Right renal cortex interstitium (tissue), 3 donors: ENCODE data around the gene KRT78. TPM values are rescaled to one million over a fixed set of nuclear protein-coding genes. Genes with fewer than 3 reads are reported as not detected.
"Not testable (repeated sequence)": the region's sequence is repeated elsewhere in the genome, so short reads cannot be mapped to it uniquely, and the experiment has no call there.

Experiments used
- DNase-seq, 3 donors: peaks; one replicate each; pipeline ENCODE4 v3.0.0-alpha.2; 2013; ENCODE audit warnings: low read depth in 3 of 3, low spot score in 2 of 3
- polyA plus RNA-seq, 3 donors: library from polyadenylated mRNA; unstranded; fragments of 120-200 nt; gene quantifications; one replicate each; pipeline ENCODE4 v1.2.1, GENCODE V29; 2013; ENCODE audit not compliant: insufficient read length in 3 of 3

The KRT78 gene
- polyA plus RNA-seq, 3 donors = not detected

DNA sequence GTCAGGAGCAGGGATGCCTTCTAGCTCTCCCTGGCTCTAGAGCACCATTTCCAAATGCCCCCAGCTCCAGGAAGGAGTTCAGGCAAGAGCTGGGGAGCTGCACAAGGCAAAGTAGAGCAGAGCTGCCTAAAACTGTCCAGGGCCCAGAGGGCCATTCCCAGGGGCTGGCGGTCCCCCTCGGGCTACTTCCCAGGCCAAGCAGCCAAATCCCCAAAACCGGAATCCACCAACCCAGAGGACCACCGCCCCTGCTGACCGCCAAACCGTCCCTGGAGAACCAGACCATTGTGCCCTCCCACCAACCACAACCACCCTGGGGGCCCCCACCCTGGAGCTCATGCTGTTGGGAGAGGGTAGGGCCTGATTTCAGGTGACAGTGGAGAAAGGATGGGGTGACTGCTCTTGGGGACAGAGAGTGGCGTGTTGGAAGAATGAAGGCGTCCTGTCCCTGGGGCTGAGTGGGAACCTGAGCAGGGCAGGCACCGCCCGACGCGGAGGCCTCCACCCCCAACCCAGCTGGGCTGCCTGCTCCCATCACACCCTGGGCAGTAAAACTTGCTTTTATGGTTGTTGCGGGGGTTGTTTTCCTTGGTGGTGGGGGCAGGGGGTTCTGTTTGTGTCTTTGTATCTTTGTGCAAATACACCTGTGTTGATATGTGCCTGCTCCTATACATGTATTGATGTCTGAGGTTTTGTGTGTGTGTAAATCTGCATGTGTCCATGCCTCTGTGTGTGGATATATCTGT is 24.0 kb upstream of the KRT78 start:
- DNase-seq = no peak

- DNase-seq = no peak
Observed at GRCh38 chr12:52871291-52872039, 22.7 kb upstream of the KRT78 start.

DNA sequence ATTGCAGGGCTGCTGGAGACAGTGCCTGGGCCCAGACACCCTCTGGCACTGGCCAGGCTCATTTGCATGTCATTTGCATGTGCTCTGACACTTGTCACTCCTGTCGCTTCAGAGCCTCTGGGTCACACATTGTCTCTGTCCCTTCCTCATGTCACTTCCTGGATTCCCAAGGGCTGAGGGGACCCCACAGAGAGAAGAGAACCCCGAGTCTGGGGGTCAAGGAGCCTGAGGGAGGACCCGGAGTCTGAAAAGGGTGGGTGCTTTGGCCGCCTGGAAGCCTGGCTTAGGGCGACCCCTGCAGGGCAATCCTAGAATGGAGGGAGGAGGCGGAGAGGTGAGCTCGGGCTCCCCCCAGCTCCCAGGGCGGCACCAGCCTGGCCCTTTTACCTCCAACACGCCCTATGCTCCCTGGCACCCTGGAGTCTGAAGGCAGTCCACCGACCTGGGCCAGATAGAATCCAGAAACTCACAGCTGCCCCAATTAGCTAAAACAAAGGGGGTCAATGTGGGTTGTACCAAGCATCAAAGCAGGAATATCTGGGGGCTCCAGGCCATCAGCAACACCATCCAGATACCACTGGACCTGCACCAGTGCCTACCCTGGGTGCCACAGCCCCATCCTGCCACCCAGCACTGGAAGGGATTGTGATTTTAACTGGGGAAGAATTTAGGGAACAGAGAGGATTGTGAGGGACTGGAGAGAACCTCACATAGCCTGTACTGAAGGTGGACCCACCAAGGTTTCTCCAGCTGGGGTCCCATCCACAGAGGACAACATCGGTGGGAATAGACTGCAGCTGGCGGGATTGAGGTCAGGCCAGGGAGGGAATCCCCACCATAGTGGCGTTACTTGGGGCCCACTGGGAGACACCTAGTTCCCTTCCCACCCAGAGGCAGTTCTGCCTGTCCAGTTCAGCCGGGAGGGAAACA is 21.8 kb upstream of the KRT78 start:
- no peak for DNase-seq

DNA sequence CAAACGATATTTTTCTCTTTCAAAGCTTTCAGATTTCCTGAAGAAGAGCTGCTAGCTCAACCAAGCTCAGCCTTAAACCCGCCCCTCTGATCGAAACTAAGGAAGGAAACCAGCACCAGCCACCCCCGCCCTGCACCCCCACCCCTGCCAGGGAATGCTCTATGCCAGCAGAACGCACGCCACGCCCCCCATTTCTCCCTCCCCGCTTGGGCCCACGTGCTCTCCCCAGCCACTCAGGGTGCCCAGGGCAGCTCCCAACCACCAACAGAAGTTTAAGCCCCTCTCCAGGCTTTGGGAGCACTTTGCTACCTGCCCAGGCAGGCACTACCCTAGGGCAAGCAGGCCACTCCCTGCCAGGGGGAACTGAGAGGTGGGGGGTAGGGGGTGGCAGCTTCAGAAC is 18.8 kb upstream of the KRT78 start:
- no peak for DNase-seq

DNA sequence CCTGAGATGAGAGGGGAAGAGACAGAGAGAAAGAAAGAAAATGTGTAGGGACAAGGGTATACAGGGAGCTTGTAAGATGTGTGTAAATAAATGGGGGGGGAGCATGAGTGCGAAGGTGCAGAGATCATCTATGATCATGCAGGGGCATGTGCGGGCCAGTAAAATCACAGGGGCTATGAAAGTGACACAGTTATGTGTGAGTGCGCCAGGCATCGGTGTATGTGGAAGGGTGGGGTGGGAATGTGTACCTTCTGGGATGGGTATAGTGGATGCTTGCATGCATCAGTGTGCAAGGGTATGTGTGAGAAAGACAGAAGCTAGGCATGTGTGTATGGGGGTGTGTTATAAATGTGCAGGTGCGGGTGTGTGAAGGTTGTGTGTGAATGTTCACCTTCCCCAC is 18.4 kb upstream of the KRT78 start:
- DNase-seq = no peak

DNA sequence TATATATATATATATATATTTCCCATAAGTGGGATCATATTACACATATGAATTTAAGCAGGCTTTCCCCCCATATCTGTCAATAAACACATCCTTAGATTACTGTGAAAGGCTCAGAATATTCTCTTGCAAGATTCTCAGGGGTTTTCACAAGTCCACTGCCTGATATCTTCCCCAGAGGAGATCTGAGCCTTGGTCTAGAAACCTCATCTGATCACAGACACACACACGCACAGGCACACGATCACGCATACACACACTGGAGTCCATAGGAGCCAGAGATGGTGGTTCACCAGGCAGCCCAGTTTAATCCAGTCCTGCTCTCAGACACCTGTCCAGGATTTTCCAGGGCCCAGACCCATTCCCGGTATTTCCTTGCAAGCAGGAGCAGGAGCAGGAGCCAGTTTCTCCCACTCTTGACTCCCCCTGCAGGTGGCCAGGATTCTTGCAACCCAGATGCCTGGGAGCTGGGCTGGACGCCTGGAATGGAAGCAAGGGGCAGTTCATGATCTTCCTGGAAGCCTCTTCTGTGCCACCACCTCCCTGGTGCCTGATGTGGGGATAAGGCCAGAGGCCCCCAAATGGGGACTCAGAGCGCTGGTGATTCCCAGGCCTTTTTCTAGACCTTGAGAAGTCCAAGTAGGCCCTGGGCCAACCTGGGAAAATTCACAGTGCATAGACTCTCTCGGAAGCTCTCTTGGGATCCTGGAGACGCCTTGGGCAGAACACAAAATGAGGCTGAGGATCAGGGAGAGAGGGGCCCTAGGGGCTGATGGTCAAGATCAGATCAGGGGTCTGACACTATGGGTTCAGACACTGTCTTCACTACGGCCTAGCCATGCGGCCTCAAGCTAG is 16.5 kb upstream of the KRT78 start:
- no peak for DNase-seq

DNA sequence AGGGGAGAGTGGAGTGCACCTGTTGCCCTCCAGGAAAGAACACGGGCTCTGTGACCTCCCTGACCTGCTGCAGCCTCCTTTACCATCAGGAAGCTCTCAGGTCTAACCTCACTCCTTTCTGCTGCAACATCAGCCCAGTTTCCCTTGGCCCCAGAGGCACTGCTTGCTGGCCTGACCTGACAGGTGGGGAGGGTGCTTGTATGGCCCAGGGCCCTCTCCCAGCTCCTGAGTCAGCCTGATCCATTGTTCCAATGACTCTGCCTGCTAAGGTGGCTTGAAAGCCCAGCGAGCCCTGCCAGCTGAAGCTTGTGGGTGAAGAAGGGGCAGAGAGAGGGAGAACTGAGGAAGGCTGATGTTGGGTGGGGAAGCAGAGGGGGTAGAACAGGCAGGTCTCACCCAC is 13.2 kb upstream of the KRT78 start:
- no peak for DNase-seq

- DNase-seq = no peak
Observed at GRCh38 chr12:52861511-52861910, 12.7 kb upstream of the KRT78 start.

GRCh38 chr12:52860102-52860823 is 11.5 kb upstream of the KRT78 start:
- no peak for DNase-seq

DNA sequence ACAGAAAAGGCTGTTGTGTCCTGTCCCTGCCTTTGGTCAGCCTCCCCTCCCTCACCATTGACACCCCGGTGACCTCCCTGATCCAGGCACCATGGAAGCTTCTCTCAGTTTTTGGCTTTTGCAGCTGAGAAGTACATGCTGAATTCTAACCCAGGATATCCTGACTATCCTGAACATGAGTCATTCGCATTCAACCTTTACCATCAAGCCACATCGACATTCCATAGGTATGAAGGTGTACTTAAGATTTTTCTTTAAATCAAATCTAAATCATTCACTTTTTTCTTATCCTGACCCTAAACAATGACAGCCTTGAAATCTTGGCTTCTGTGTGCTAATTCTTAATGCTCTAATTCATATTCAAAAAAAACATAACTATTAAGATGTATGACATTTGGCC is 8.7 kb upstream of the KRT78 start:
- no peak for DNase-seq

DNA sequence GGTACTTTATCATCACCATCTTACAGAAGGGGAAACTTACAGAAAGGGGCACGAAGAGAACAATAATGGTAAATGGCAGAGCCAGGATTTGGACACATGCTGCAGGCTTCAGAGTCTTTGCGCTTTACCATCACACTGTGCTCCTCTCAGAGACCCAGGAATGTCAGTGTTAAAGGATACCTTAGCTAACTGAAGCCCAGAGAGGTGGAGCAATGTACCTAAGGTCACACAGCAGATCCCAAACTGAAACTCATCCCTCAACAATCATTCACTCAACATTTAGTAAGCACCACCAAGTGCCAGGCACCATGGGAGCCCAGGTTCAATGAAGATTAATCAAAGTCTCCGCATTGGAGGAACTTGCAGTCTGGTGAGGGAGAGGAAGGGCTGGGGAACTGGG is 8.0 kb upstream of the KRT78 start:
- no peak for DNase-seq

DNA sequence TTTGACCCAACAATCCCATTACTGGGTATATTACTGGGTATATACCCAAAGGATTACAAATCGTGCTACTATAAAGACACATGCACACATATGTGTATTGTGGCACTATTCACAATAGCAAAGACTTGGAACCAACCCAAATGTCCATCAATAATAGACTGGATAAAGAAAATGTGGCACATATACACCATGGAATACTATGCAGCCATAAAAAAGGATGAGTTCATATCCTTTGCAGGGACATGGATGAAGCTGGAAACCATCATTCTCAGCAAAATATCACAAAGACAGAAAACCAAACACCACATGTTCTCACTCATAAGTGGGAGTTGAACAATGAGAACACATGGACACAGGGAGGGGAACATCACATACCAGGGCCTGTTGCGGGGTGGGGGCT is 7.3 kb upstream of the KRT78 start:
- not testable (repeated sequence) for DNase-seq

DNA sequence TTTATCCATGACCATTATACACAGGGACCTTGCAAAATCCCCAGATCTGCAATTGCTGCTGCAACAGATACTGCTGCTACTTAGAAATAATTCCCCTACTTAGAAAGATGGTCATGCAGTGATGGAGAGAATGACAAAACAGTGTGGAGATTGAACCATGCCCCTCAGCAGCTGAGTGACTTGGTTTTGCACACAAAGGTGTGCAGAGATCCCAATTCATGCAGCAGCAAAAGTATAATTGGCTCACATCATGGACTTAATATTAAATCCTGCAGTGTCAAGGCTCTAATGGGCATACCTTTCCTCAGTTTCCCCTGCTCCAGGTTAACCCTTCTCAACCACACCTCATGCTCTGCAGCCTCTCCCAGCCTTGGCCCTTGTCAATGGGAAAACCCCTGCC is 3.0 kb upstream of the KRT78 start:
- no peak for DNase-seq

- DNase-seq = no peak
Observed at GRCh38 chr12:52850681-52851080, 1.9 kb upstream of the KRT78 start.

DNA sequence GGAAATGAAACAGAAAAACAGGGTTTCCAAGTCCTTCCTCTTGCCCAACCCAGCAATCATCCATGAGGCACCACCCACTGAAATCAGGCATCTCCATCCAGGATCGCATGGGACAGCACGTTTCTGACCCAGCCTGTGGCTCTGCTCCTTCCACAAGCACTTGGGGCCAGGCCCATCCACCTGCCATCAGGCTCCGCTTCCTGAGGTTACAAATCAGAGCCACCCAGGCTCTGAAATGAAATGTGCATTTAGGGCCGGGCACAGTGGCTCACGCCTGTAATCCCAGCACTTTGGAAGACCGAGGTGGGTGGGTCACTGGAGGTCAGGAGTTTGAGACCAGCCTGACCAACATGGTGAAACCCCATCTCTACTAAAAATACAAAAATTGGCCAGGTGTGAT is 717 bp upstream of the KRT78 start:
- DNase-seq = no peak

DNA sequence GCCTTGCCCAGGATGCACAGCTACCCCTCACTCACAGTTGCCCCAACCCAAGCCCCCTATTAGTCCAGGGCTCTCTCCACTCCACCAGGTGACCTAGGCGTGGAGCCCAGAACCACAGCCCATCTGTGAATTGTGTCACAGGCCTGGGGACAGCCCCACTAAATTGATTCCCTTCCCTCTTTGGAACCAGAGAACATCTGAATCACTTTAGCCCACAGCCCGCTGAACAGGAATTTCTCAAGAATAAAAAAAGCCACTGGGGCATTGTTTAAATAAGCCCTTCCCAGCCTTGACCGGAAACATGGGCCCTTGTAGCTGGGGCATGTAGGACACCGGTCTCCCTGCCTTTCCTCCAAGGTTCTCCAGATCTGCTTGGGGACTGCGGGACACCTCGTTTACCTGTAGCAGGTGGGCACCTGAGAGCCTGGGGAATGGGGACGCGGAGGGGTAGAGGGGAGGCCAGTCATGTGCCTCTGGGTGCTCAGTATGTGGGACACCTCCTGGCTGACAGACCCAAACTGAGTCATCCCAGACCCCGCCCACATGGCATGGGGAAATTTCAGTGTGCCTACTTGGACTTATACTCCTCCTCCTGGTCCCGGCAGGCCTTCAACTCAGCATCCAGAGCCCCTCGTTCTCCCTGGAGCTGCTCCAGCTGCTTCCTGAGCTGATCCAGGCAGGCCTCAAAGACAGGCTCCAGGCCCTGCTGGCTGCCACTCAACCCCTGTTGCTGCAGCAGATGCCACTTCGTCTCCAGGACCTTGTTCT is 1.3 kb downstream of the KRT78 start:
- DNase-seq = no peak

DNA sequence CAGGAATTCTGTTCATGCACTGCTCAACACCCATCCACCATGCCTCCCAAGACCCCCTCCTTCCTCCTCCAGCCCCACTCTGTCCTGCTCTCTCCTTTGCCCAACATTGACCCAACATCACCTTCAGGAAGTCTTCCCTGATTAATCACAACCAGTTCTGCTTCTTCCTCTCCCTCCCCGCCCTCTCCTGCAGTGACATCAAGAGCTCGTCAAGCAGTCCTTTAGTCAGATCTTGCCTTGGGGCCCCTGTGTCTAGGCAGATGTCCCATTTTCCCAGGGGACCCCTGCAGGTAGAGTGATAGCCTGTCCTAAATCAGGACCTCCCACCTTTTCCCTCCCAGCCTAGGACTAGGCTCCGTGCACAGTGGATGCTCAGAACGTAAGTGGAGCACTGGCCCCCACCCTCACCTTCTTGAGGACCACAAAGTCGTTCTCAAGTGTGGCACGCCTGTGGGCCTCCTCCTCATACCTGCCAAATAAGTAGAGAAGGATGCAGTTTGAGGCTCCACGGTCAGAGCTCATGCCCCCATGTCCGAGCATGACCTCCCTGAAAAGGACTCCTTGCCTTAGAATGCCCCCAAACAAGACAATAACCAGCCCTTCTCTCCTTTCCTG is 2.3 kb downstream of the KRT78 start:
- DNase-seq = no peak

GRCh38 chr12:52845946-52846345 is 2.8 kb downstream of the KRT78 start:
- DNase-seq = no peak

GRCh38 chr12:52844386-52844785 is 4.4 kb downstream of the KRT78 start:
- no peak for DNase-seq
